Panc1 (cell line): ENCODE measurements around the gene P2RX3. TPM values are rescaled to one million over a fixed set of nuclear protein-coding genes. Genes with fewer than 3 reads are reported as not detected.

Experiments used
- ATAC-seq: fragments of 200-7000 bp; cut with Tn5 transposase; 2 replicates; pipeline ENCODE4 v1.9.1; 2020; ENCODE audit warnings: mild to moderate bottlenecking, moderate library complexity
- BruUV-seq: library from RNA; stranded (reverse); fragments of 400-500 nt; replicated peaks from 2 replicates; lab custom pipeline; 2021; lab: Mats Ljungman, UMichigan
- CTCF ChIA-PET: fragments of 300-600 bp; sonication (Branson Sonifier 250); formaldehyde crosslinking; loops from one replicate; lab custom pipeline; 2022; ENCODE audit warnings: antibody characterized with exemption; lab: Charles Lee
- POLR2A ChIA-PET: fragments of 300-600 bp; sonication (Branson Sonifier 250); formaldehyde crosslinking; loops from one replicate; lab custom pipeline; 2022; ENCODE audit warnings: antibody characterized with exemption; lab: Charles Lee
- DNase-seq: peaks from one replicate; pipeline ENCODE4 v3.0.0-alpha.2; 2010; ENCODE audit warnings: low read depth, low spot score
- H3K27ac ChIP-seq: 2 replicates; pipeline ENCODE4 v1.5.1; 2011; ENCODE audit warnings: mild to moderate bottlenecking, low read length, inconsistent platforms
- H3K27me3 ChIP-seq: fragments of 200-500 bp; sonication (Bioruptor generic); 2 replicates; pipeline ENCODE4 v1.6.0; 2014; ENCODE audit warnings: low read length, inconsistent platforms; ENCODE audit not compliant: control insufficient read depth, insufficient read depth
- H3K36me3 ChIP-seq: fragments of 200-500 bp; sonication (Bioruptor generic); 2 replicates; pipeline ENCODE4 v1.5.1; 2014; ENCODE audit warnings: inconsistent platforms, mild to moderate bottlenecking, low read length, moderate library complexity; ENCODE audit not compliant: control insufficient read depth, insufficient read depth
- H3K4me1 ChIP-seq: 2 replicates; pipeline ENCODE4 v1.5.1; 2011; ENCODE audit warnings: inconsistent platforms, mild to moderate bottlenecking, low read length, moderate library complexity; ENCODE audit not compliant: control insufficient read depth, insufficient read depth
- H3K4me3 ChIP-seq, 2 experiments: 2 replicates each; pipeline ENCODE4 v1.5.1; 2011 to 2012; ENCODE audit warnings: low read depth in 2 of 2, low read length in 2 of 2, mild to moderate bottlenecking in 2 of 2, inconsistent platforms in 1 of 2, moderate library complexity in 1 of 2
- H3K9me3 ChIP-seq: fragments of 200-500 bp; sonication (Bioruptor generic); 2 replicates; pipeline ENCODE4 v1.5.1; 2014; ENCODE audit warnings: low read depth, mild to moderate bottlenecking, inconsistent platforms, low read length, moderate library complexity; ENCODE audit not compliant: control insufficient read depth, insufficient read depth
- CTCF ChIP-seq: fragments of 450-650 bp; IDR thresholded peaks from 2 replicates; pipeline ENCODE4 v1.5.1; 2017; ENCODE audit warnings: mild to moderate bottlenecking
- POLR2AphosphoS5 ChIP-seq: IDR thresholded peaks from 2 replicates; pipeline ENCODE4 v1.6.1; 2012; ENCODE audit warnings: mild to moderate bottlenecking, low read depth, low read length, moderate library complexity
- REST ChIP-seq, 2 experiments: IDR thresholded peaks; 2 replicates each; pipeline ENCODE4 v1.6.1; 2011 to 2012; ENCODE audit warnings: low read depth in 2 of 2, control low read depth in 1 of 2, low read length in 1 of 2, mild to moderate bottlenecking in 1 of 2, moderate library complexity in 1 of 2; ENCODE audit not compliant: insufficient read depth in 1 of 2
- SIN3A ChIP-seq: IDR thresholded peaks from 2 replicates; pipeline ENCODE4 v1.6.1; 2012; ENCODE audit warnings: low read depth, mild to moderate bottlenecking, low read length, moderate library complexity, borderline replicate concordance; ENCODE audit not compliant: insufficient read depth
- TCF7L2 ChIP-seq: IDR thresholded peaks from 2 replicates; pipeline ENCODE4 v1.6.1; 2011; ENCODE audit warnings: mild to moderate bottlenecking, low read depth, low read length, inconsistent platforms
- in situ Hi-C: cut with HindIII; loops from 2 replicates; pipeline ENCODE4 v1.10.0; 2016; ENCODE audit warnings: low sequenced_read_pairs, low pct_unique_long_range_greater_than_20kb
- intact Hi-C: fragments of 100-400 bp; cut with micrococcal nuclease; formaldehyde crosslinking; loops from one replicate; pipeline ENCODE4 v1.10.0; 2022; ENCODE audit not compliant: unreplicated experiment
- total RNA-seq: library from RNA; stranded (reverse); gene quantifications from one replicate; pipeline ENCODE4 v1.2.1, GENCODE V29; 2021; ENCODE audit not compliant: unreplicated experiment

P2RX3 gene
- total RNA-seq, 1 experiment from 2014 or later = not detected

GRCh38 chr11:57342702-57343101 is 4.5 kb downstream of the P2RX3 start:
- in situ Hi-C loops (no loop called here), intact Hi-C loops (loop anchor here (10.0 kb wide), 1 partner anchor 222 kb away; the partner anchor contains the start of gene UBE2L6)
- H3K4me3 ChIP-seq = no peak overlapping the region
- no TSS peak for BruUV-seq
- no peak overlapping the region for H3K27ac ChIP-seq
- no peak for ATAC-seq
- no peaks in the 10 kb centered on the region for H3K27me3 ChIP-seq
- no peaks in the 10 kb centered on the region for H3K4me1 ChIP-seq
- DNase-seq = no peak
- ChIA-PET POLR2A (no interaction called here), CTCF (interaction anchor here (0.6 kb wide), 1 partner anchor 216 kb away, joined by 8 read pairs; no protein-coding TSS in a partner anchor)
- H3K36me3 ChIP-seq = no peaks in the 10 kb centered on the region
- no peaks in the 10 kb centered on the region for H3K9me3 ChIP-seq
- TF ChIP-seq REST (IDR thresholded peaks at IDR 0.05; ENCODE audit: insufficient read depth in 1 of 2, low read depth in 2 of 2, low read length in 1 of 2) = no peak
- no peak for TF ChIP-seq SIN3A
- TF ChIP-seq TCF7L2 = no peak
- no peak for TF ChIP-seq POLR2AphosphoS5
- TF ChIP-seq CTCF = no peak

- ATAC-seq (no peak), DNase-seq (no peak)
- ChIA-PET POLR2A (interaction anchor here (0.6 kb wide), 1 partner anchor 452 kb away, joined by 3 read pairs; no protein-coding TSS in a partner anchor), CTCF (no interaction called here)
- Histone ChIP-seq H3K27me3 (no peaks in the 10 kb centered on the region), H3K9me3 (no peaks in the 10 kb centered on the region), H3K4me3 (no peak overlapping the region), H3K36me3 (no peaks in the 10 kb centered on the region), H3K4me1 (no peaks in the 10 kb centered on the region), H3K27ac (no peak overlapping the region)
- intact Hi-C loops (loop anchor here (2.0 to 10.0 kb wide), 2 partner anchors 179 to 221 kb away; partner anchors contain the start of gene UBE2L6), in situ Hi-C loops (no loop called here)
- no TSS peak for BruUV-seq
- TF ChIP-seq SIN3A = no peak
- no peak for TF ChIP-seq POLR2AphosphoS5
These were observed 5.7 kb downstream of the P2RX3 start for GRCh38 chr11:57343825-57344224.

- no peaks in the 10 kb centered on the region for H3K36me3 ChIP-seq
- in situ Hi-C loops = no loop called here
- H3K9me3 ChIP-seq = no peaks in the 10 kb centered on the region
- H3K4me3 ChIP-seq = no peak overlapping the region
- CTCF ChIA-PET = no interaction called here
- intact Hi-C loops = loop anchor here (2.0 to 10.0 kb wide), 5 partner anchors 112 to 297 kb away; partner anchors contain the start of gene UBE2L6
- ATAC-seq (no peak), DNase-seq (no peak)
- POLR2A ChIA-PET = no interaction called here
- no peak for TF ChIP-seq SIN3A
- TF ChIP-seq REST (IDR thresholded peaks at IDR 0.05; ENCODE audit: insufficient read depth in 1 of 2, low read depth in 2 of 2, low read length in 1 of 2) = no peak
- no peak for TF ChIP-seq POLR2AphosphoS5
- TF ChIP-seq TCF7L2 = no peak
- TF ChIP-seq CTCF = no peak
- no peak overlapping the region; the same call in 1 of the 2 replicates for H3K27ac ChIP-seq
- BruUV-seq = no TSS peak
- no peaks in the 10 kb centered on the region for H3K27me3 ChIP-seq
- H3K4me1 ChIP-seq = no peaks in the 10 kb centered on the region
These were observed 6.7 kb downstream of the P2RX3 start for GRCh38 chr11:57344826-57345225.
